Amniotic stem cell (primary cell): ENCODE results near the gene NFATC4.

Experiments
- DNase-seq: peaks from one replicate; lab custom pipeline; 2025; lab: John Stamatoyannopoulos, UW

Gene NFATC4

DNA sequence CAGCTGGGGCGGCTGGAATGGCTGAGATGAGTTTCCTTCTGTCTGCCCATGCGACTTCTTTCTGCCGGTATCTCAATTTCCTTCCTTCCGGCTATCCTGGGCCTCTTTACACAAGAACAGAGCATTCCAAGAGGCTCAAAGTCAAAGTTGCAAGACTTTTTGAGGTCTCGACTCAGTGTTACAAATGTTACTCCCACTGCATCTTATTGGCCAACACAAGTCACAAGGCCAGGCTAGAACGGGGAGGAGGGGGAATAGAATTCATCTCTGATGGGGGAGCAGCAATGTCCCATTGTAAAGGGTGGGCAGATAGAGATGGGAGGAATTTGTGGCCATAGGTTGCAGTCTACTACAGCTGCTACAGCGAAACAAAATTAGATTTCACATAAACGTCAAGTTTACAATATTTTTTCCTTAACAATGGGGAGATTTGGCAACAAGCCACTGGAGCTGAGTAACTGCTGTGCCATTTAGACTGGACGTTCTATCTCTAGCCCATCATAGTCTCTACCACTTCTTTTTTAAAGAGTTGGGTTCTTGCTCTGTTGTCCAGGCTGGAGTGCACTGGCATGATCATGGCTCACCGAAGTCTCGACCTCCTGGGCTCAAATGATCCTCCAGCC lies 21.4 kb downstream of the NFATC4 start:
- DNase-seq, result no peak

DNA sequence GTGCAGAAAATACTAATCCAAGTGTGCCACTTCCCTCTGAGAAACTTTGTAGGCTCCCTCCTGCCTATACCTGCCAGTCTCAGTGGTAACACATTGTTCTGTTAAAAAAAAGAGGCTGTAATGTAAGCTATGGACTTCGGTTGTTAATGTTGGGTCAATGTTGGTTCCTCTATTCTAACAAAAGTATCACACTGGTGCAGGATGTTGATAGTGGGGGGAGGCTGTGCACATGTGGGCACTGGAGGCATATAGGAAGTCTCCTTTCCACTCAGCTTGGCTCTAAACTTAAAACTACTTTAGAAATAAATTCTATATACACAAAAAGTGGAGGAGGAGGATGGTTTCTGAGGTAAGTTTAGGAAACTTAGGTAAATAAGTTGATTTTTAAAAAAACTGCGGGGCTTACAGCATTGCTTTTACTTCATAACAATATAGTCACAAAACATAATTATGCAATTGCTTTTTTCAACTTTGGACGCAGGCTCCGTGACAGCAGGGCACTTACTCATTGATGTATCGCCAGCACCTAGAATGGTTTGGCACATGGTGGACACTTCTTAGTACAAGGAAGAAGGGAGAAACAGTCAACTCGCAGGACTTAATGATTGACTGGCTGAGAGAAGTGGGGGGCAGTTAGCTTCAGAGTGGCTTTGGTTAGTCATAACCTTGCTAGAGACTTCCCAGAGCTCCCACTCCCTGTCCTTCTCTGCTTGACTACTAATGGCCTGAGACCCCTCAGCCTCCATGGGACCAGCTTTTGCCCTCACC lies 22.9 kb downstream of the NFATC4 start:
- DNase-seq, result no peak

DNA sequence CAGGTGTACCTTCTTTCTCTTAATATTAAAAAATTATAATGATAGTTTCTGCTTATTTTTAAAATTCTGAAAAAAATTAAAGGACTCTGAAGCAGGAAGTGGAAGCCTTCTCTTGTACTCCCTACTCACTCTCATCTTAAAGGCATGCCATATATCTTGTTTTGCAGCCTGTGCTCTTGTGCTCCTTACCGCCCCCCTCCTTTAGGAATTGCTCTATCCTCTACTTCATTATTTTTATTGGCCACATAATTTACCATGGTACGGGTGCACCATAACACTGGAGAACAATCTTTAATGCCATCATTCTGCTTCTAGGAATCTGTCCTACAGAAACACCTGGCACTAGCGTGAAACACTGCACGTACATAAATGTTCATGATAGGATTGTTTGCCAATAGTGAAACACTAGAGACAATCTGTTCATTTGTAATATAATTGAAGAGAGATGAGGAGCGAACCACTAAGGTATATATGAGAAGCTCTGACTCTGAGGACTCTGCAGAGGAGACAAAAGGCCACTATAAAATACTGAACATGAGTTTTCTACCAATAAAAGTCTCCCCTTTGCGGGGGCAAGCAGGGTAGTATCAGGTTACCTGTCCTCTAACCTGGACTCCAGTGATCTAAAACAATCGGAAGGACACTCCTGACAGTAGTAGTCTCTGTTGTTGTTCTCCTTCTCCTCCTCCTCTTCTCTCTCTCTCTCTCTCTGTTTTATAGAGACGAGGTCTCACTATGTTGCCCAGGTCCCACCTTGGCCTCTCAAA lies 24.5 kb downstream of the NFATC4 start:
- no peak for DNase-seq

DNA sequence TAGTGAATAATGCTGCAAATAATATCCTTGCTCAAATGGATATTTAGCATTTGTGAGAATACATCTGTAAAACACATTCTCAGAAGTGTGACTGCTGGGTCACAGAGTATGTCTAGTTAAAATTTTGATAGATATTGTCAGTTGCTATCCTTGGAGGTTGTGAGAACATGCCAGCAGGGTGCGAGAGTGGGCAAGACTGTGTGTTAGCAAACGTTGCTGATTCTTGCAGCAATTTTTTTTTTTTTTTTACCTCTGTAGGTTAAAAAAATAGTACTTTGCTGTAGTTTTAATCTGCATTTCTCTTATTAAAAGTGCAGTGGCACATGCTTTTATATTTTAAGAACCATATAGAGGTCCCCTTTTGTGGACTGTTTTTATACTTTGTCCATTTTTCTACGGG lies 26.3 kb downstream of the NFATC4 start:
- no peak for DNase-seq

DNA sequence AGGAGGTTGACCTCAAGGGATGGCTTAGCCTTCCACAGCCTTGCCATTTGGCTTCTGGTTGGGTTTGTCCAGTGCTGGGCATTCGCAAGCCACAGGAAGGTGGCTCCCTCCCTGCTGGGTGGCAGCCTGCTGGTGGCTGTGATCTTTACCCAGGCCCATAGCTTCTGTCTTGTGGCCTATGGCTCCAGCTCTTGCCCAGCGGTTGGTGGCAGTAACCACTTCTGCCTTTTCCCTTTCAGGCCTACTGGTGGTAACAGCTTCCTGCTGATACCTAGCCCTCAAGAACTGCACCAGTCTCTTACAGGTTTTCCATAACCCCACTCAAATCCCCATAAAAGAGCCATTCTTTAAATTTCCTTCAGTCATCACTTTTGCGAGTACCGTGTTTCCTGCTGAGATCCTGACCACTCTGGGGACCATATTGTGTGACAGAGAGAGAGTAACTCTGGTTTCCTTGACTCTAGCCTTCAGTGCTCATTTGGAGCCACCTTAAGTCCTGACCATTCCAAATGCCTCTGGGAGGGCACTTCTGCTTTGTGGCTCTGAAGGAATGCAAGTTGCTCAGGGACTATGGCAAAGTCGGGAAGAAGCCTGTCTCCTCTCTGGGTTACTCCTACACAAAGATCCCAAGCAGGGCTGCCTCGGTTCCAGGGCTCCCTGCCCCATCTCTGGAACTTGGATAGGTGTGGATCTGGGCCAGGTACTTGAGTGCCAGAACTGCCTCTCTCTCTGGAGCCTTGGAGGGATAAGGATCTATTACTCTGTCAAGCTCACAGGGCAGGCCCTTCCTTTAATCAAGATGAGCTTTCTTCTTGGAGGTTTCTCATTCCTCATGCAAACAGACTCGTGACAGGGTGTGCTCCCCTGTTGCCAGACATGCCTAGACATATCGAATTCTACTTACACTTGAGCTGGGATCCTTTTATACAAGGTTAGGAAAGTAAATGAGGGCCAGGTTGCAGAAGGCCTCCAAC lies 27.9 kb downstream of the NFATC4 start:
- DNase-seq, result no peak

DNA sequence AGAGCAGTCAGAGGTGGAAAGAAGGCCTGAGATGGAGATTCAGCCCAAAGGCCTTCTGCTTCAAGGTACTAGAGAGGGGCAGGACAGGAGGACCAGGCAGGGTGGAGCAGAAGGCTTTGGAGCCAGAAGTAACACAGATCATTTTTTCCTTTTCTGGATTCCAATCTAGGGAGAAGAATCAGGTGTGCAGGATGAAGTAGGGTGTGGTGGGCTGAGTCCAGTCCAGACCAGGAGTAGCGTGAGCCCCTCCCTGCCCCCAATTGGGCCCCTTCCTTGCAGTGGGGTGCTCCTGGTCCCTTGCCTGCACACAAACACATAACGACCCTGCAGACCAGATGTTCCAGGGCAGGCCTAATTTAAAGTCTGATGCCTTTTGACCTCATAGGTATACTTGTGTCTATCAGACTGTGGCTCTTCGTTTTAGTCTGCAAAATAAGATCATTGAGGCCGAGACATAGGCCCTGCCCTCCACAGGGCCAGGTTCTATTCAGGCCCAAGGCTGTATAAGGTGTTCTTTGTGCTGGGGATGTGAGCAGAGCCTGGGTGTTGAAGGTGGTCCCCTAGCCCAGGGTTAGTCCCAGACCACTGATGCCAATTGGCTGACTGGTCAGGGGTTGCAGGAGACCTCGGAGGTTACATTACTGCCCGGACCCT lies 29.8 kb downstream of the NFATC4 start:
- DNase-seq, result no peak

- DNase-seq, result no peak
Measured at GRCh38 chr14:24398293-24398652, 30.3 kb downstream of the NFATC4 start.

DNA sequence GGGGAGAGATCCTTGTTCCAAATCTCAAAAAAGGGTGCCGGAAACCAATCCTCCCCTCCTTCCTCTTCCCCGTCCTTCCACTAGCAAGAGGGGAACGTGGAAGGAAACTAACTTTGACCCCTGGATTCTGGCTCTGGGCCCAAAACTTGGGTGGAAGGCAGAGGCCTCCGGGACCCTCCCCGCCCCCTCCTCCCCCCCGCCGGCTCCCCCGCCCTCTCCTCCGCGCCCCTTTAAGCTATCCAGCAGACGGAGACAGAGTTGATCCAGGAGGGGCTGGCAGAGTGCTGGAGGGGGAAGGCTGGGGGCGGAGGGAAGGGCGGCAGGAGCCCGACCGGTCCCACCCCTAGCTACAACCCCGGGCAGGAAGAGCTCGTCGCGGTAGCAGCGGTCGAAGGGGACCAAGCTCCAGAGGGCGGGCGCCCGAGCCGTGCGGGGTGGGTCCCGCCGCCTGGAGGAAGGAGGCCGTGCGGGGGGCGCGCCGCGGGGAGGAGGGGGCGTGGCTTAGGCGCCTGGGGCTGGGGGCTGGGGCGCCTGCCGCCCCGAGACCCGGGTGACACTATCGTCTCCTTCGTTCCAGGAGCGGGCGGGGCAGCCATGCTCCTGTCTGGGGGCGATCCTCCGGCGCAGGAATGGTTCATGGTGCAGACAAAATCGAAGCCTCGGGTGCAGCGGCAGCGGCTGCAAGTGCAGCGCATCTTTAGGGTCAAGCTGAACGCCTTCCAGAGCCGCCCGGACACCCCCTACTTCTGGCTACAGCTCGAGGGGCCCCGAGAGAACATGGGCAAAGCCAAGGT lies 30.9 kb downstream of the NFATC4 start, which contains the start of gene NYNRIN:
Gene NYNRIN, plus strand, starts transcription at position 351 of the 794 bp plus-strand sequence. Its CDS starts 244 bp downstream, at position 595.
- no peak for DNase-seq

DNA sequence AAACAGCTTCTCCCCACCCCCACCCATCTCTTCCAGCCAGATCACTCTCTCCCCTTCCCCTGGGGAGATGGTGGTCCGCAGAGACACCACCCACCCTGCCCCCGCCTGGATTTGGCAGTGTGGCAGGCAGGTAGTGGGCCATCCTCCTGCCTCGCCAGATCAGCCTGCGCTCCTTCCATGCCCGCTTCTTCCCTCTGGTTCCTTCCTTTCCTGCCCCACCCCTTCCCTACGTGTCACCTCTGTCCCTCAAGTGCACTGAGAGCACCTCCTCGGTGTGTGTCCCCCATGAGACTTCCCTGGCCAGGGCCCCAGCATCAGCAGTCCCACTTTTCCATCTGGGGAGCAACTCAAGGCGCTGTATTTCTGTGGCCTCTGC lies 31.5 kb downstream of the NFATC4 start:
- no peak for DNase-seq

DNA sequence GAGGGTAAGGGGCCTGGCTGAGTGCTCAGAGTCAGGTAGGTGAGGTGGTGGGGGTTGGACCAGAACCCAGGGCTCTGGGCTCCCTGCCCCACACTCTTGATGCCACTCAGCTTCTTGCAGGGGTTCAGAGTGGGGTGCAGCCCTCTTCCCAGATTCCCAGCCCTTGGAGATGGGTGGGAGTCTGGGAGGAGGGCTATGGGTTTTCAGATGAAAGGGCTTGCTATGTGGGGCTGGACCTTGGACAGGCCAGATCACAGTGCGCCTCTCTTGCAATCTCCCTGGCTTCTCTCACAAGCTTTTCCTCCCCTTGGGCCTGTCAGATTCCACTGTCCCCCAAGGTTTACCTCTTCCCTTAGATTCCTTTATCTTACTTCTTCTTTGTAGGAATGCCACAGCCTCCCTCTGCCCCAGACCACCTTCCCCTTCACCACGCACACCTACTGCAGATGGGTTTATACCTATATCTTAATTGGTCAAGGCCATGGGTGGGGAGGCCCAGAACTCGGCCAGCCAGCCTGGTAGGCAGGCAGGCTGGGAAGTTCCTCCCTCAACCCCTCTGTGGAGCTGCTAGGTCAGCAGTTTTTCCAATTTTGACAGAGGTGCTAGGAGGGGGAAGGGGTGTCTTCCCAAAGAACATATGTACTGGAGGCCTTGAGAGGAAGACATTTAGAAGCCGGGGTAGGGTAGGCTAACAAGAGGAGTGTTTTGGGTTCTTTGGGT lies 32.2 kb downstream of the NFATC4 start:
- DNase-seq, result no peak

DNA sequence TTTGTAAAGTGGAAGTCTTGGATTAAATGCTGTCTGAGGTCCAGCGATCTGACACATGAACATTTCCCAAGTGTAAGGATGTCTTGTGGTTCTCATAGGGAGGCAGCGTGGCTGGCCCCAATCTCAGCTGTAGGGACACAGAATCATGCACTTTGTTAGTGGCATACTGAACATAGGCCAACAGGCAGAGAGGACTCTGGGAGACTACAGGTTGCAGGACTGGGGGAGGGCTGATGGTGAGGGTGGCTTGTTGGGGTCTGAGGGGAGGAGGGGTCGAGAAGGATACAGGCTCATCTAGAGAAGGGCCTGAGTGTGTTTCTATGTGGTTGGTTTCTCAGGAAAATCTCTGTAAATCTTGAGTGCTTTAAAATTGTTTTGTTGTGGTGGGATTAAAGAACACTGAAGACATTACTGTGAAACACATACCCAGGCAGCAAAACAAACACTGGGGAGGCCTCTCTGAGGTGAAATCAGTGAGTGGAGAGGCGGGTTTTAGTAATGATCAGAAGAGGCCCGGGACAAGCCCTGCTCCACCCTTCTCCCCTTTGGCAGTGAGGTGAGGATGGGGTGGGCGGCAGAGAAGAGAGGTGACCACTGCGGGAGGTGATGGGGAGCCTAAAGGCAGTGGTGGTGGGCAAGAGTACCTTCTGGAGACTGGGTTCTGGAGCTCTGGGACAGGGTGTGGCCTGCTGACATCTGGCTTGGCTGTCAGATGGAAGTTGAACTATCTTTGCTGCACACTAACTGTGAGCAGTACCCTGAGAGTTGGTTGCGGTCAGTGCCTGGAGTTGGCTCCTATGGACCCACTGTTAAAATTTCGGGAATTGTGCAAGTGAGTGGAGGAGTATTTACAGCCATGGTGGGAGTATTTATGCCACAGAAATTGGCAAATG lies 34.1 kb downstream of the NFATC4 start:
- DNase-seq, result no peak

DNA sequence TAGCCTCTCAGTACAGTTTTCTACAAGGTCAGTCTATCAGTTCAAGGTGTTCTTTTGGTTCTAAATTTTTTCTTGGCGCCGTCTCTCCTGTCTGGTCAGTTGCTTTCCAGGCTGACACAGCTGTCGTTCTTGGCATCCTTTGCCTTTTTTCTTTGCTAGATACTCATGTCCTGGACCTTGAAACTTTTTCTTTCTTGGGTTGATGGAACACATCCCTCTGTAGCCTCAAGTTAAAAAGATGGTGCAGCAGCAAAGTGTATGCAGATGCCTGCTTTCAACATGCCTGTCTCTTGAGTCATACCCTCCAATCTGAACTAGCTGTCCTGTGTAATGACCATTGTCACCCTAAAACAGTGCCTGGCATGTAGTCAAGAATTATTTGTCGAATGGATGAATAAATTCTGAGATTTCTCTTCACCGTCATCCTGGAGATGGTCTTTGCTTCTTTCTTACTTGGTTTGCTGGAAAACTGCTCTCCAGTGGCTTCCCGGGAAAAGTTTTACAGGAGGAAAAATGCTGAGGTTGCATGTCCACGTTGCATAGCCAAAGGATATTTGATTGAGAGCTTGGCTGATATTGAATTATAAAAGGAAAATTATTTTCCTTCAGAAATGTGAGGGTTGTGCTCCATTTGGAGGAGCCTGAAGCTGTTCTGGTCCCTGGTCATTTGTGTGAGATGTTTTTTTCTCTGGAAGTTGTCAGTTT lies 35.5 kb downstream of the NFATC4 start:
- DNase-seq, result no peak

DNA sequence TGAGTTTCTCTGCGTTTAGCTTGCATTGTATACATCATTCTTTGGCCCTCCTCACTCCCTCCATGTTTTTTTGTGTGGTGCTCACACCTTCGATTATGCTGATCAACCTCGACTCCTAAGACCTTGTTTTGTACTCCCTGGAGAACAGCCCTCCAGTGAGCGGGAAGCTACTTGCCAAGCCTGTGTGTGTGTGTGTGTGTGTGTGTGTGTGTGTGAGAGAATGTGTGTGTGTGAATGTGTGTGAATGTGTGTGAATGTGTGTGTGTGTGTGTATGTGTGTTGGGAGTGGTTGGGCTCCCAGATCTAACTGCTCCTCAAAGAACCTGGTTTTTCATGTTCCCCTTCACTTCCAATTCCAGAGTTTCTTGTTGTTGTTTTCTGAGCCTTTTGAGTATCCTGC lies 36.8 kb downstream of the NFATC4 start:
- no peak for DNase-seq

- no peak for DNase-seq
Measured at GRCh38 chr14:24406416-24406815, 38.4 kb downstream of the NFATC4 start.

GRCh38 chr14:24407608-24408325 lies 39.8 kb downstream of the NFATC4 start:
- no peak for DNase-seq

DNA sequence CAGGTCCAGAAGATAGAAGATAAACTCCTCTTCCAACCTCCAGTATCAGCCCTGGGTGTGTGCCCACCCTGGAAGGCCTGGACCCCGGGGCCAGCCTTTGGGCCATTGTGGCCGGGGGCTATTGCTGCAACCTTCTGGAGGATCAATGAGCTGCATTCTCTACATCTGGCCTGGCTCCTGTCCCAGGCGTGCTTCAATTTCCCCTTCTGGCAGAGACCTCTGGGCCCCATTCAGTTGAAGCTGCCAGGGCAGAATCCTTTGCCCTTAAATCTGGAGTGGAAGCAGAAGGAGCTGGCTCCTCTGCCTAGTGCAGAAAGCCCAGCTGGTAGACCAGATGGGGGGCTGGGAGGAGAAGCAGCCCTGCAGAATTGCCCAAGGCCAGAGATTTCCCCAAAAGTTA lies 40.8 kb downstream of the NFATC4 start:
- DNase-seq, result no peak

DNA sequence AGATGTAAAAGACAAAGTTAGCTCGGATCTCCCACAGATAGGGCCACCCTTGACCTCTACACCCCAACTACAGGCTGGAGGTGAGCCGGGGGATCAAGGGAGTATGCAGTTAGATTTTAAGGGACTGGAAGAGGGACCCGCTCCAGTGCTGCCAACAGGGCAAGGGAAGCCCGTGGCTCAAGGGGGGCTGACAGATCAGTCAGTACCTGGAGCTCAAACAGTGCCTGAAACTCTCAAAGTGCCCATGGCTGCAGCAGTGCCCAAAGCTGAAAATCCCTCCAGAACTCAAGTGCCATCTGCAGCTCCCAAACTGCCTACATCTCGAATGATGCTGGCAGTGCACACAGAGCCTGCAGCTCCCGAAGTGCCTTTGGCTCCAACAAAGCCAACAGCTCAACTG lies 41.2 kb downstream of the NFATC4 start:
- no peak for DNase-seq

DNA sequence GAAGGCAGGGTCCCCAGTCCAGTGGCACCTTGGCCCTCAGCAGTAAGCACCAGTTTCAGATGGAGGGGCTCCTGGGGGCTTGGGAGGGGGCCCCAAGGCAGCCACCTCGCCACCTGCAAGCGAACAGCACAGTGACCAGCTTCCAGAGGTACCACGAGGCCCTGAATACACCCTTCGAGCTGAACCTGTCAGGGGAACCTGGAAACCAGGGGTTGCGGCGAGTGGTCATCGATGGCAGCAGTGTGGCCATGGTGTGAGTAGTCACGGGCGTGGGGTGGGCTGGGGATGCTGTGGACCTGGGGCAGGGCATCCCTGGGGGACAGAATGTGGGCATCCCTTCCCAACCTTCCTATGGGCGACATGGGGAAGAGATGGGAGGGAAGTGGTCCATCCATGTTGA lies 42.0 kb downstream of the NFATC4 start:
- no peak for DNase-seq
